NCI-H774 (cell line): Measurements from ENCODE around the gene ROBO1.

Source experiments
- DNase-seq: peaks from one replicate; lab custom pipeline; 2025; lab: John Stamatoyannopoulos, UW

ROBO1 gene

GRCh38 chr3:78976200-78976599, 791.6 kb downstream of the ROBO1 start:
- no peak for DNase-seq

- DNase-seq: no peak
Measured at GRCh38 chr3:78974181-78974790, 793.5 kb downstream of the ROBO1 start.

GRCh38 chr3:78972617-78973301, 795.0 kb downstream of the ROBO1 start:
- no peak for DNase-seq

GRCh38 chr3:78970656-78971055, 797.1 kb downstream of the ROBO1 start:
- no peak for DNase-seq

- no peak for DNase-seq
Measured at GRCh38 chr3:78969483-78969882, 798.3 kb downstream of the ROBO1 start.

- DNase-seq: no peak
Measured at GRCh38 chr3:78967061-78967460, 800.7 kb downstream of the ROBO1 start.

- DNase-seq: no peak
Measured at GRCh38 chr3:78963771-78964170, 804.0 kb downstream of the ROBO1 start.

- no peak for DNase-seq
Measured at GRCh38 chr3:78957456-78957855, 810.3 kb downstream of the ROBO1 start.

- DNase-seq: no peak
Measured at GRCh38 chr3:78951342-78951945, 816.4 kb downstream of the ROBO1 start.

GRCh38 chr3:78941587-78941986, 826.2 kb downstream of the ROBO1 start:
- no peak for DNase-seq

- no peak for DNase-seq
Measured at GRCh38 chr3:78940626-78941025, 827.2 kb downstream of the ROBO1 start.

GRCh38 chr3:78940128-78940527, 827.7 kb downstream of the ROBO1 start:
- DNase-seq: no peak

GRCh38 chr3:78937475-78937874, 830.3 kb downstream of the ROBO1 start:
- no peak for DNase-seq

- DNase-seq: no peak
Measured at GRCh38 chr3:78927759-78928158, 840.0 kb downstream of the ROBO1 start.

- DNase-seq: no peak
Measured at GRCh38 chr3:78926523-78926922, 841.3 kb downstream of the ROBO1 start.

GRCh38 chr3:78924711-78925110, 843.1 kb downstream of the ROBO1 start:
- no peak for DNase-seq

- DNase-seq: no peak
Measured at GRCh38 chr3:78919021-78919755, 848.6 kb downstream of the ROBO1 start.

GRCh38 chr3:78918361-78919020, 849.3 kb downstream of the ROBO1 start:
- no peak for DNase-seq

- DNase-seq: no peak
Measured at GRCh38 chr3:78917536-78917935, 850.3 kb downstream of the ROBO1 start.

- no peak for DNase-seq
Measured at GRCh38 chr3:78913711-78914110, 854.1 kb downstream of the ROBO1 start.

GRCh38 chr3:78912687-78913086, 855.1 kb downstream of the ROBO1 start:
- DNase-seq: no peak

GRCh38 chr3:78912259-78912658, 855.5 kb downstream of the ROBO1 start:
- peak; percentile 4 for DNase-seq
